OCI-LY7 (cell line): ENCODE data around the gene DNAH11. TPM values are rescaled to one million over a fixed set of nuclear protein-coding genes. Genes with fewer than 3 reads are reported as not detected.

ENCODE experiments used
- BruUV-seq: library from RNA; stranded (reverse); fragments of 400-500 nt; replicated peaks from 2 replicates; lab custom pipeline; 2021; lab: Mats Ljungman, UMichigan
- CTCF ChIA-PET: fragments of 300-600 bp; sonication (Branson Sonifier 250); formaldehyde crosslinking; loops from one replicate; lab custom pipeline; 2022; ENCODE audit warnings: antibody characterized with exemption; ENCODE audit not compliant: unreplicated experiment; lab: Charles Lee
- POLR2A ChIA-PET: fragments of 300-600 bp; sonication (Branson Sonifier 250); formaldehyde crosslinking; loops from one replicate; lab custom pipeline; 2022; ENCODE audit warnings: antibody characterized with exemption; lab: Charles Lee
- DNase-seq: peaks from one replicate; pipeline ENCODE4 v3.0.0-alpha.2; 2015; ENCODE audit warnings: low spot score
- H2AFZ ChIP-seq: fragments of 200-600 bp; sonication (generic), shearing (Covaris generic); 2 replicates; pipeline ENCODE4 v1.6.1; 2014; ENCODE audit warnings: mild to moderate bottlenecking, antibody characterized with exemption, low read length, moderate library complexity
- H3K27ac ChIP-seq: fragments of 200-600 bp; sonication (generic); 2 replicates; pipeline ENCODE4 v1.5.1; 2014; ENCODE audit warnings: mixed run types, low read depth, mild to moderate bottlenecking, moderate library complexity, low read length, inconsistent platforms; ENCODE audit not compliant: poor library complexity, severe bottlenecking
- H3K36me3 ChIP-seq: fragments of 200-600 bp; sonication (generic); 2 replicates; pipeline ENCODE4 v1.6.1; 2014; ENCODE audit warnings: mild to moderate bottlenecking, antibody characterized with exemption, low read length, moderate library complexity, mixed read lengths; ENCODE audit not compliant: insufficient read depth
- H3K4me1 ChIP-seq: fragments of 200-600 bp; sonication (generic); 2 replicates; pipeline ENCODE4 v1.5.1; 2014; ENCODE audit warnings: mild to moderate bottlenecking, low read length; ENCODE audit not compliant: insufficient read depth, poor library complexity, severe bottlenecking
- H3K4me2 ChIP-seq: fragments of 200-600 bp; sonication (generic); 2 replicates; pipeline ENCODE4 v1.6.1; 2014; ENCODE audit warnings: mild to moderate bottlenecking, low read length
- H3K4me3 ChIP-seq: fragments of 200-600 bp; sonication (generic); 2 replicates; pipeline ENCODE4 v1.5.1; 2014; ENCODE audit warnings: mild to moderate bottlenecking, low read depth, low read length; ENCODE audit not compliant: poor library complexity, severe bottlenecking
- H3K79me2 ChIP-seq: fragments of 200-600 bp; sonication (generic); 2 replicates; pipeline ENCODE4 v1.6.1; 2016; ENCODE audit warnings: low read depth, mild to moderate bottlenecking, low read length, moderate library complexity, mixed read lengths; ENCODE audit not compliant: insufficient read depth
- H3K9me2 ChIP-seq: fragments of 200-600 bp; sonication (generic); 2 replicates; pipeline ENCODE4 v1.6.1; 2016; ENCODE audit warnings: mild to moderate bottlenecking, low read length, mixed read lengths; ENCODE audit not compliant: insufficient read depth
- H3K9me3 ChIP-seq: fragments of 200-600 bp; sonication (generic); 2 replicates; pipeline ENCODE4 v1.6.1; 2014; ENCODE audit warnings: mild to moderate bottlenecking, mixed run types, low read length, mixed read lengths
- H4K20me1 ChIP-seq: fragments of 200-600 bp; sonication (generic); 2 replicates; pipeline ENCODE4 v1.6.1; 2014; ENCODE audit warnings: mild to moderate bottlenecking, antibody characterized with exemption, low read length, moderate library complexity, mixed read lengths; ENCODE audit not compliant: insufficient read depth
- EZH2phosphoT487 ChIP-seq: fragments of 200-600 bp; sonication (generic); IDR thresholded peaks from 2 replicates; pipeline ENCODE4 v1.6.1; 2018; ENCODE audit warnings: low read depth, borderline replicate concordance, mild to moderate bottlenecking, mixed run types, antibody characterized with exemption, low read length, moderate library complexity, mixed read lengths
- intact Hi-C: fragments of 100-400 bp; cut with micrococcal nuclease; formaldehyde crosslinking; loops from one replicate; pipeline ENCODE4 v1.10.0; 2022; ENCODE audit not compliant: unreplicated experiment
- total RNA-seq, 2 experiments: library from RNA; depleted of rRNA in 1 of 2; stranded (reverse); fragments of >200 nt in 1 of 2; shearing (Covaris generic) in 1 of 2; gene quantifications; 2 replicates each; pipeline ENCODE4 v1.2.3, GENCODE V29; 2014 to 2022
- TF ChIP-seq, protein P1 (sequence below): fragments of 200-600 bp; sonication (generic); conservative IDR thresholded peaks from 2 replicates; pipeline ENCODE4 v1.5.1; 2014; ENCODE audit warnings: mild to moderate bottlenecking, antibody characterized with exemption, low read length, moderate library complexity, mixed read lengths

Gene DNAH11
- total RNA-seq, 2 experiments from 2014 or later: not detected

DNA sequence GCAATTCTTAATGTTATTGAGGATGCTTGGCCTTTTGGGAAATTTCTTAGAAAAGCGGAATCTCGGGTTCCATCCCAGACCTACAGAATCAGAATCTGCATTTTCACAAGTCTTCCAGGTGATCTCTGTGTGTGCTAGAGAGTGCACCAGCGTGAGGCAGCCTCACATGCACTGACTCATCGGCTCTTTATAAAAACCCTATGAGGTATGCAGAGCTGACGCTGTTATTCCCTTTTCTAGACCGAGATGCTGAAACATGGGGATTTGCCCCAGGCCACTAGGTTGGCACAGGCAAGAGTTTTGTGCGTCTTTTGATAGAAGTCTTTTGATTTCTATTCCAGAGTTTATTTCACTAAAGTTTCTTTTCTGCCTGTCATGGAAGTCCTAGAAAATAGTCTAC, 341.7 kb downstream of the DNAH11 start:
- no peaks in the 10 kb centered on the region for H3K79me2 ChIP-seq
- H4K20me1 ChIP-seq: 0 out of 2 replicates have a peak, but pooled peaks cover 3% of the 10 kb centered on the region
- H3K4me3 ChIP-seq: no peak overlapping the region
- H3K9me2 ChIP-seq: no peaks in the 10 kb centered on the region
- ChIA-PET CTCF (no interaction called here), POLR2A (no interaction called here)
- H3K9me3 ChIP-seq: no peaks in the 10 kb centered on the region
- BruUV-seq: no TSS peak
- H3K4me2 ChIP-seq: no peak overlapping the region
- intact Hi-C loops: no loop called here
- H2AFZ ChIP-seq: no peak overlapping the region
- no peak overlapping the region for H3K27ac ChIP-seq
- H3K4me1 ChIP-seq: no peaks in the 10 kb centered on the region
- DNase-seq: no peak
- no peaks in the 10 kb centered on the region for H3K36me3 ChIP-seq
- TF ChIP-seq, protein P1, sequence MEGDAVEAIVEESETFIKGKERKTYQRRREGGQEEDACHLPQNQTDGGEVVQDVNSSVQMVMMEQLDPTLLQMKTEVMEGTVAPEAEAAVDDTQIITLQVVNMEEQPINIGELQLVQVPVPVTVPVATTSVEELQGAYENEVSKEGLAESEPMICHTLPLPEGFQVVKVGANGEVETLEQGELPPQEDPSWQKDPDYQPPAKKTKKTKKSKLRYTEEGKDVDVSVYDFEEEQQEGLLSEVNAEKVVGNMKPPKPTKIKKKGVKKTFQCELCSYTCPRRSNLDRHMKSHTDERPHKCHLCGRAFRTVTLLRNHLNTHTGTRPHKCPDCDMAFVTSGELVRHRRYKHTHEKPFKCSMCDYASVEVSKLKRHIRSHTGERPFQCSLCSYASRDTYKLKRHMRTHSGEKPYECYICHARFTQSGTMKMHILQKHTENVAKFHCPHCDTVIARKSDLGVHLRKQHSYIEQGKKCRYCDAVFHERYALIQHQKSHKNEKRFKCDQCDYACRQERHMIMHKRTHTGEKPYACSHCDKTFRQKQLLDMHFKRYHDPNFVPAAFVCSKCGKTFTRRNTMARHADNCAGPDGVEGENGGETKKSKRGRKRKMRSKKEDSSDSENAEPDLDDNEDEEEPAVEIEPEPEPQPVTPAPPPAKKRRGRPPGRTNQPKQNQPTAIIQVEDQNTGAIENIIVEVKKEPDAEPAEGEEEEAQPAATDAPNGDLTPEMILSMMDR: no peak
- TF ChIP-seq EZH2phosphoT487: no peak

DNA sequence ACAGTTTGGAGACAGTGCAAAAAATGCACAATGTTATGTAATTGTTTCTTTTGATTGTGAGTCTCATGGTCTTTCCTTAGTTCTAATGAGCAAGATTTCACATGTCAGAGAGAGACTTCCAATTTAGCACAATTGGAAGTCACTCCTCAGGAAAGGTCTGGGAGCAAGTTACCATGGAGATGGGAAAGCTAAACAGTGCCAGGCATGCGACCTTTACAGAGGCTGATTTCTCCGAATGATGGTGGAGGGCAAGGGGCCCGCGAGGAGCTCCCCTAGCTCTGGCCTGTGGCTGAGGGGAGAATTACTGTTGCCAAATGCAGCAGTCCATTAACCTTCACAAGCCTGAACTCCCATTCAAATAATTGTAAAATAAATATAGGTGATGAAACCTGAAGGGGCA, 343.6 kb downstream of the DNAH11 start:
- Histone ChIP-seq H3K36me3 (no peaks in the 10 kb centered on the region), H3K4me3 (no peak overlapping the region), H3K9me2 (no peaks in the 10 kb centered on the region), H3K79me2 (no peaks in the 10 kb centered on the region), H3K4me2 (no peak overlapping the region), H2AFZ (no peak overlapping the region), H4K20me1 (0 out of 2 replicates have a peak, but pooled peaks cover 3% of the 10 kb centered on the region), H3K27ac (no peak overlapping the region), H3K9me3 (no peaks in the 10 kb centered on the region), H3K4me1 (no peaks in the 10 kb centered on the region)
- TF ChIP-seq EZH2phosphoT487: no peak
- TF ChIP-seq, protein P1: no peak
- no TSS peak for BruUV-seq
- ChIA-PET POLR2A (no interaction called here), CTCF (no interaction called here)
- no peak for DNase-seq
- intact Hi-C loops: no loop called here

DNA sequence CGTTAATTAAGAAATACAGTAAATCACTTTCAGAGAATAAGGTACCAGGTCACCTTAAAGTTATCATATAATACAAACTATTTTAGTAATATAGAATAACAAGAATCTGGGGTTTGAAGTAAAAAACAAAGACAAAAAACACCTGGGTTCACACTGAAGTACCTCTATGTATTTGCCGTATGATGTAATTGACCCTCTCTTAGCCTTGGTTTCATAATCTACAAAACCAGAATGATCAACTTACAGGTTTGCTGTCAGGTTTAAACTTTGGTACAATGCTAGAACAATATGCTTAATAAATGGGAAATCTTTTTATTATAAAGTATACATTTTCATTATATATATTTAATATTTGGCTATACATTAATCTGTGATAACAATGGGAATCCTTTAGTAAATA, 344.5 kb downstream of the DNAH11 start:
- no peaks in the 10 kb centered on the region for H3K9me2 ChIP-seq
- no peak overlapping the region for H2AFZ ChIP-seq
- no peaks in the 10 kb centered on the region for H3K9me3 ChIP-seq
- no TSS peak for BruUV-seq
- no peaks in the 10 kb centered on the region for H3K4me1 ChIP-seq
- H3K4me2 ChIP-seq: no peak overlapping the region
- no peak for DNase-seq
- 0 out of 2 replicates have a peak, but pooled peaks cover 3% of the 10 kb centered on the region for H4K20me1 ChIP-seq
- intact Hi-C loops: no loop called here
- H3K79me2 ChIP-seq: no peaks in the 10 kb centered on the region
- ChIA-PET POLR2A (interaction anchor here (0.6 kb wide), 1 partner anchor 453 kb away, joined by 3 read pairs; no protein-coding TSS in a partner anchor), CTCF (no interaction called here)
- TF ChIP-seq, protein P1: no peak
- no peak for TF ChIP-seq EZH2phosphoT487
- H3K36me3 ChIP-seq: no peaks in the 10 kb centered on the region
- H3K4me3 ChIP-seq: no peak overlapping the region
- no peak overlapping the region for H3K27ac ChIP-seq
